Measurements from ENCODE around the gene MAST3. TPM values are rescaled to one million over a fixed set of nuclear protein-coding genes. Genes with fewer than 3 reads are reported as not detected.

The MAST3 gene
- total and polyA plus RNA-seq, 8 donors: 13.7 to 27.5 (median 23.6) TPM

- intact Hi-C loops (cut with DNase I): no loop called here
- DNase-seq (no peak), ATAC-seq (peak in 1 of 4 donors; percentile 19), FAIRE-seq (no peak)
- H3K27ac ChIP-seq: no peak overlapping the region
- H3K36me3 ChIP-seq: no peaks in the 10 kb centered on the region
- H3K27me3 ChIP-seq: no peaks in the 10 kb centered on the region
- no peaks in the 10 kb centered on the region for H3K9me3 ChIP-seq
- H3K4me1 ChIP-seq: peaks cover 0 to under 1% (median 0%) of the 10 kb centered on the region in 3 donors
- H3K4me3 ChIP-seq: no peak overlapping the region
- WGBS, 2 donors: 85 to 95% methylated on average over 5 of the region's 5 CpGs
- TF ChIP-seq, protein P1, sequence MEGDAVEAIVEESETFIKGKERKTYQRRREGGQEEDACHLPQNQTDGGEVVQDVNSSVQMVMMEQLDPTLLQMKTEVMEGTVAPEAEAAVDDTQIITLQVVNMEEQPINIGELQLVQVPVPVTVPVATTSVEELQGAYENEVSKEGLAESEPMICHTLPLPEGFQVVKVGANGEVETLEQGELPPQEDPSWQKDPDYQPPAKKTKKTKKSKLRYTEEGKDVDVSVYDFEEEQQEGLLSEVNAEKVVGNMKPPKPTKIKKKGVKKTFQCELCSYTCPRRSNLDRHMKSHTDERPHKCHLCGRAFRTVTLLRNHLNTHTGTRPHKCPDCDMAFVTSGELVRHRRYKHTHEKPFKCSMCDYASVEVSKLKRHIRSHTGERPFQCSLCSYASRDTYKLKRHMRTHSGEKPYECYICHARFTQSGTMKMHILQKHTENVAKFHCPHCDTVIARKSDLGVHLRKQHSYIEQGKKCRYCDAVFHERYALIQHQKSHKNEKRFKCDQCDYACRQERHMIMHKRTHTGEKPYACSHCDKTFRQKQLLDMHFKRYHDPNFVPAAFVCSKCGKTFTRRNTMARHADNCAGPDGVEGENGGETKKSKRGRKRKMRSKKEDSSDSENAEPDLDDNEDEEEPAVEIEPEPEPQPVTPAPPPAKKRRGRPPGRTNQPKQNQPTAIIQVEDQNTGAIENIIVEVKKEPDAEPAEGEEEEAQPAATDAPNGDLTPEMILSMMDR (IDR thresholded peaks at IDR 0.05): no peak
These were observed 82.4 kb downstream of the MAST3 start for GRCh38 chr19:18179957-18180356.

GRCh38 chr19:18183529-18183928 lies 86.0 kb downstream of the MAST3 start:
- no peaks in the 10 kb centered on the region for H3K9me3 ChIP-seq
- H3K27me3 ChIP-seq: no peaks in the 10 kb centered on the region
- ATAC-seq (no peak), DNase-seq (no peak), FAIRE-seq (peak; percentile 29)
- H3K4me3 ChIP-seq: no peak overlapping the region
- H3K36me3 ChIP-seq: no peaks in the 10 kb centered on the region
- H3K27ac ChIP-seq: no peak overlapping the region
- intact Hi-C loops (cut with DNase I): no loop called here
- no peaks in the 10 kb centered on the region for H3K4me1 ChIP-seq
- TF ChIP-seq, protein P1 (IDR thresholded peaks at IDR 0.05): no peak

DNA sequence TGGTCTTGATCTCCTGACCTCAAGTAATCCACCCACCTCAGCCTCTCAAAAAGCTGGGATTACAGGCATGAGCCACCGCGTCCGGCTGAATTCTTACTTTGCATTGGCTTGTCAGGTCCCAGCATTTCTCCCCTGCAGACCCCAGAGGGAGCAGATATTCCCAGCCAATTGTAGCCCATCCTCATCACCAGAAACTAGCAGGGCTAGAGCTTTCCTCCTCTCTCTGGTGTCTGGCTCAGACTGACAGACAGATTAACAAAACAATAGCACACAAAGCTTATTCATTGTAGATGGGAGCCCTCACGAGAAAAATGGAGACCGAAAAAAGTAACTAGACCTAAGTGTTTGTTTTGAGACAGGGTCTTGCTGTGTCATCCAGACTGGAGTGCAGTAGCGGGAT lies 88.0 kb downstream of the MAST3 start:
- intact Hi-C loops (cut with DNase I): no loop called here
- Histone ChIP-seq H3K27me3 (no peaks in the 10 kb centered on the region), H3K4me3 (no peak overlapping the region), H3K36me3 (no peaks in the 10 kb centered on the region), H3K4me1 (no peaks in the 10 kb centered on the region), H3K9me3 (no peaks in the 10 kb centered on the region), H3K27ac (no peak overlapping the region)
- FAIRE-seq (no peak), DNase-seq (no peak), ATAC-seq (no peak)
- WGBS, 2 donors: 67 to 72% methylated on average over 6 of the region's 6 CpGs
- TF ChIP-seq, protein P1 (IDR thresholded peaks at IDR 0.05): no peak

DNA sequence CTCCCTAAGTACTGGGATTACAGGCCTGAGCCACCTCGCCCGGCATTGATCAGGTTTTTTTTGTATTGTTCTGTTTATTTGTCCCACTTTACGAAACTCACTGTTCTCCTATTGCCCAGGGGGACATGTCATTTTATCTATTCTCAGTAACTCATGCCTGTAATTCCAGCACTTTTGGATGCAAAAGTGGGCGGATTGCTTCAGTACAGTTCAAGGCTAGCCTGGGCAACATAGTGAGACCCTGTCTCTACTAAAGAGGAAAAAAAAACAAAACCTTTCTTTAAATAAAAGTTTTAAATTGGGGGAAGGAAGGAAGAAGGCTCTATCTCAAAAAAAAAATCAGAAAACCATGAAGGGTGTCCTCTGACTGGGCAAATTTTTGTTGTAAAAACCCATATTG lies 92.7 kb downstream of the MAST3 start:
- Histone ChIP-seq H3K4me1 (peaks cover 0 to 11% (median 9%) of the 10 kb centered on the region in 3 donors), H3K36me3 (no peaks in the 10 kb centered on the region), H3K27ac (no peak overlapping the region), H3K27me3 (no peaks in the 10 kb centered on the region), H3K9me3 (no peaks in the 10 kb centered on the region), H3K4me3 (no peak overlapping the region)
- WGBS, 2 donors: 87 to 94% methylated on average over 4 of the region's 4 CpGs
- intact Hi-C loops (cut with DNase I): no loop called here
- no peak for DNase-seq
- TF ChIP-seq, protein P1 (IDR thresholded peaks at IDR 0.05): no peak
- FAIRE-seq: no peak
- ATAC-seq: no peak

DNA sequence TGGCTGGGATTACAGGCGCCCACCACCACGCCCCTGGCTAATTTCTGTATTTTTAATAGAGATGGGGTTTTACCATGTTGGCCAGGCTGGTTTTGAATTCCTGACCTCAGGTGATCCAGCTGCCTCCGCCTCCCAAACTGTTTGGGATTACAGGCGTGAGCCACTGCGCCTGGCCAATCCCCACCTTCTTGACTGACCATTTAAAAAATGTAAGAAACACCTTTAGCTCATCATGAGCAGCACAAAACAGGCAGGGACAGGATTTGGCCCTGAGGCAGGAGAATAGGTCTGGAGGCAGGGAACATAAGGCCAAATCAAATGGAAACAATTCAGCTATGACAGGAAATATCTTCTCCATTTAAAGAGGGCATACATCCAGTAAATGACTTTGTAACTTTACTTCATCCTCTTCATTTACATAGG lies 94.1 kb downstream of the MAST3 start:
- H3K9me3 ChIP-seq: no peaks in the 10 kb centered on the region
- no peaks in the 10 kb centered on the region for H3K36me3 ChIP-seq
- intact Hi-C loops (cut with DNase I): no loop called here
- no peak for ATAC-seq
- no peak for DNase-seq
- peak overlapping the region; percentile 89 to 98 (median 91) for H3K27ac ChIP-seq
- WGBS, 2 donors: 63 to 64% methylated on average over 5 of the region's 5 CpGs
- peak overlapping the region in 2 of 4 donors; percentile 39 to 47 for H3K4me3 ChIP-seq
- no peaks in the 10 kb centered on the region for H3K27me3 ChIP-seq
- FAIRE-seq: no peak
- TF ChIP-seq, protein P1 (IDR thresholded peaks at IDR 0.05): peak in 1 of 4 donors; percentile 20
- H3K4me1 ChIP-seq: peaks cover 0 to 11% (median 9%) of the 10 kb centered on the region in 3 donors

Data from pancreas (tissue), 10 donors.